ENCODE measurements around the gene CCDC191. TPM values are rescaled to one million over a fixed set of nuclear protein-coding genes. Genes with fewer than 3 reads are reported as not detected.

The CCDC191 gene
- total RNA-seq, 3 donors from 2014 or later, result 4.3 to 13.2 (median 10.8) TPM

GRCh38 chr3:113979916-113980315 lies 76.4 kb downstream of the CCDC191 start:
- H3K36me3 ChIP-seq, result no peaks in the 10 kb centered on the region
- intact Hi-C loops (cut with DNase I; ENCODE audit: low total_unique reads), result no loop called here
- TF ChIP-seq POLR2A (IDR thresholded peaks at IDR 0.05) (no peak), CTCF (IDR thresholded peaks at IDR 0.05) (no peak), POLR2AphosphoS5 (IDR thresholded peaks at IDR 0.05) (no peak)
- no peak overlapping the region for H3K4me3 ChIP-seq
- H3K27ac ChIP-seq, result no peak overlapping the region
- H3K9me3 ChIP-seq, result no peaks in the 10 kb centered on the region
- no peaks in the 10 kb centered on the region for H3K4me1 ChIP-seq
- no peaks in the 10 kb centered on the region for H3K27me3 ChIP-seq
- no peak for DNase-seq (ENCODE audit: low spot score in 2 of 2)

GRCh38 chr3:113977822-113978221 lies 78.5 kb downstream of the CCDC191 start:
- Histone ChIP-seq H3K4me1 (no peaks in the 10 kb centered on the region), H3K9me3 (peaks cover 0 to 12% of the 10 kb centered on the region in 2 donors), H3K27me3 (no peaks in the 10 kb centered on the region), H3K4me3 (no peak overlapping the region), H3K27ac (no peak overlapping the region), H3K36me3 (no peaks in the 10 kb centered on the region)
- no peak for DNase-seq (ENCODE audit: low spot score in 2 of 2)
- intact Hi-C loops (cut with DNase I; ENCODE audit: low total_unique reads), result no loop called here
- TF ChIP-seq POLR2AphosphoS5 (IDR thresholded peaks at IDR 0.05) (no peak), CTCF (IDR thresholded peaks at IDR 0.05) (no peak), POLR2A (IDR thresholded peaks at IDR 0.05) (no peak)

GRCh38 chr3:113968986-113969385 lies 87.3 kb downstream of the CCDC191 start:
- Histone ChIP-seq H3K4me1 (no peaks in the 10 kb centered on the region), H3K4me3 (no peak overlapping the region), H3K36me3 (no peaks in the 10 kb centered on the region), H3K27ac (peak overlapping the region; percentile 4 to 33), H3K9me3 (peaks cover 0 to 13% of the 10 kb centered on the region in 2 donors), H3K27me3 (no peaks in the 10 kb centered on the region)
- no peak for DNase-seq (ENCODE audit: low spot score in 2 of 2)
- no peak for TF ChIP-seq POLR2AphosphoS5 (IDR thresholded peaks at IDR 0.05)
- no peak for TF ChIP-seq CTCF (IDR thresholded peaks at IDR 0.05)
- TF ChIP-seq POLR2A (IDR thresholded peaks at IDR 0.05), result no peak
- intact Hi-C loops (cut with DNase I; ENCODE audit: low total_unique reads), result no loop called here

- H3K4me1 ChIP-seq, result no peaks in the 10 kb centered on the region
- no peaks in the 10 kb centered on the region for H3K27me3 ChIP-seq
- no peaks in the 10 kb centered on the region for H3K36me3 ChIP-seq
- H3K9me3 ChIP-seq, result no peaks in the 10 kb centered on the region
- no peak overlapping the region for H3K27ac ChIP-seq
- TF ChIP-seq CTCF (IDR thresholded peaks at IDR 0.05), result no peak
- TF ChIP-seq POLR2AphosphoS5 (IDR thresholded peaks at IDR 0.05), result no peak
- no peak for TF ChIP-seq POLR2A (IDR thresholded peaks at IDR 0.05)
- no peak overlapping the region for H3K4me3 ChIP-seq
- no peak for DNase-seq (ENCODE audit: low spot score in 2 of 2)
- intact Hi-C loops (cut with DNase I; ENCODE audit: low total_unique reads), result no loop called here
These were observed 90.2 kb downstream of the CCDC191 start for GRCh38 chr3:113966172-113966571.

GRCh38 chr3:113963879-113964278 lies 92.4 kb downstream of the CCDC191 start:
- no peak overlapping the region for H3K27ac ChIP-seq
- no peak for TF ChIP-seq POLR2AphosphoS5 (IDR thresholded peaks at IDR 0.05)
- no peak for TF ChIP-seq POLR2A (IDR thresholded peaks at IDR 0.05)
- TF ChIP-seq CTCF (IDR thresholded peaks at IDR 0.05), result no peak
- H3K36me3 ChIP-seq, result no peaks in the 10 kb centered on the region
- no peaks in the 10 kb centered on the region for H3K9me3 ChIP-seq
- no peak for DNase-seq (ENCODE audit: low spot score in 2 of 2)
- no peak overlapping the region for H3K4me3 ChIP-seq
- no peaks in the 10 kb centered on the region for H3K4me1 ChIP-seq
- intact Hi-C loops (cut with DNase I; ENCODE audit: low total_unique reads), result no loop called here
- H3K27me3 ChIP-seq, result no peaks in the 10 kb centered on the region
